A549 (cell line): ENCODE data around the gene TTC34. TPM values are rescaled to one million over a fixed set of nuclear protein-coding genes. Genes with fewer than 3 reads are reported as not detected.

Experiments used
- ATAC-seq, 2 experiments: fragments of 200-7000 bp in 1 of 2; fragments of >200 bp in 1 of 2; cut with Nextera tagmentation in 1 of 2; cut with Tn5 transposase in 1 of 2; 3 replicates each; pipeline versions ENCODE4 v1.8.0 to v1.9.1; 2018 to 2020; ENCODE audit warnings: mild to moderate bottlenecking in 1 of 2, moderate library complexity in 1 of 2
- CTCF ChIA-PET: fragments of 300-600 bp; sonication (Branson Sonifier 250); formaldehyde crosslinking; extraction: SDS; loops from one replicate; lab custom pipeline; 2021; ENCODE audit warnings: antibody characterized with exemption, inconsistent platforms; lab: Yijun Ruan, JAX
- POLR2A ChIA-PET: fragments of 350-600 bp; formaldehyde crosslinking; extraction: SDS; loops from one replicate; lab custom pipeline; 2021; ENCODE audit warnings: antibody characterized with exemption, inconsistent platforms; lab: Yijun Ruan, JAX
- DNase-seq, 2 experiments: peaks; one replicate each; pipeline versions ENCODE4 v3.0.0 to v3.0.0-alpha.2; 2011 to 2016; ENCODE audit warnings: low read depth in 1 of 2, low spot score in 1 of 2
- FAIRE-seq: peaks from 2 replicates; lab custom pipeline; 2011; peaks lifted over from hg19 to GRCh38; lab: Jason Lieb, UNC
- H3K27ac ChIP-seq, 2 experiments: fragments of >200 bp; sonication (Bioruptor Twin); formaldehyde crosslinking; 3 replicates each; pipeline ENCODE4 v1.5.1; 2016 to 2017
- H3K4me1 ChIP-seq: fragments of >200 bp; sonication (Bioruptor Twin); formaldehyde crosslinking; 3 replicates; pipeline ENCODE4 v1.6.1; 2016
- H3K4me2 ChIP-seq: fragments of >200 bp; sonication (Bioruptor Twin); formaldehyde crosslinking; 3 replicates; pipeline ENCODE4 v1.6.1; 2016
- H3K4me3 ChIP-seq: fragments of >200 bp; sonication (Bioruptor Twin); formaldehyde crosslinking; 3 replicates; pipeline ENCODE4 v1.5.1; 2016
- H3K9me3 ChIP-seq: fragments of >200 bp; sonication (Bioruptor Twin); formaldehyde crosslinking; 3 replicates; pipeline ENCODE4 v1.6.1; 2016
- BHLHE40 ChIP-seq: IDR thresholded peaks from 2 replicates; pipeline ENCODE4 v1.6.1; 2012; ENCODE audit warnings: low read depth, low read length, inconsistent platforms
- CBX2 ChIP-seq: fragments of 200-600 bp; sonication (generic); IDR thresholded peaks from 2 replicates; pipeline ENCODE4 v1.6.1; 2016; ENCODE audit warnings: low read depth, mild to moderate bottlenecking, borderline replicate concordance
- CBX8 ChIP-seq: fragments of 200-600 bp; sonication (generic); IDR thresholded peaks from 2 replicates; pipeline ENCODE4 v1.6.1; 2016
- CEBPB ChIP-seq, 2 experiments: fragments of >200 bp in 1 of 2; sonication (Bioruptor Twin) in 1 of 2; formaldehyde crosslinking in 1 of 2; IDR thresholded peaks; 2 replicates each; pipeline ENCODE4 v1.6.1; 2012 to 2016
- CHD2 ChIP-seq: fragments of 150-350 bp; IDR thresholded peaks from 2 replicates; pipeline ENCODE4 v1.6.1; 2014; ENCODE audit warnings: low read length; ENCODE audit not compliant: partially characterized antibody
- EHMT2 ChIP-seq: fragments of 200-600 bp; sonication (generic); IDR thresholded peaks from 2 replicates; pipeline ENCODE4 v1.6.1; 2016; ENCODE audit warnings: antibody characterized with exemption, low read depth, mild to moderate bottlenecking, moderate library complexity
- EP300 ChIP-seq, 2 experiments: fragments of >200 bp; sonication (Bioruptor Twin); formaldehyde crosslinking; IDR thresholded peaks; 2 replicates in 1 of 2; 3 replicates in 1 of 2; pipeline ENCODE4 v1.6.1; 2016 to 2017
- ESRRA ChIP-seq: fragments of 150-350 bp; IDR thresholded peaks from 2 replicates; pipeline ENCODE4 v1.6.1; 2014; ENCODE audit warnings: mild to moderate bottlenecking, low read length, borderline replicate concordance
- FOSB ChIP-seq: fragments of 250-450 bp; sonication (Bioruptor Pico); IDR thresholded peaks from 2 replicates; pipeline ENCODE4 v1.5.0; 2020; ENCODE audit warnings: mild to moderate bottlenecking, moderate library complexity
- FOXS1 ChIP-seq: fragments of 250-450 bp; sonication (Bioruptor Pico); IDR thresholded peaks from 2 replicates; pipeline ENCODE4 v1.5.0; 2020; ENCODE audit warnings: mild to moderate bottlenecking, moderate library complexity
- HEYL ChIP-seq: fragments of 250-450 bp; sonication (Bioruptor Pico); IDR thresholded peaks from 2 replicates; pipeline ENCODE4 v1.8.0; 2021; ENCODE audit warnings: mild to moderate bottlenecking, moderate library complexity
- HOXB13 ChIP-seq: fragments of 250-450 bp; sonication (Bioruptor Pico); IDR thresholded peaks from 2 replicates; pipeline ENCODE4 v1.5.0; 2020; ENCODE audit warnings: low read depth, mild to moderate bottlenecking, moderate library complexity
- NPAS2 ChIP-seq: fragments of 250-450 bp; sonication (Bioruptor Pico); IDR thresholded peaks from 2 replicates; pipeline ENCODE4 v1.8.0; 2022; ENCODE audit warnings: mild to moderate bottlenecking, moderate library complexity, borderline replicate concordance
- NR3C1 ChIP-seq: fragments of >200 bp; sonication (Bioruptor Twin); formaldehyde crosslinking; IDR thresholded peaks from 3 replicates; pipeline ENCODE4 v1.6.1; 2017
- POLR2A ChIP-seq: IDR thresholded peaks from 2 replicates; pipeline ENCODE4 v1.6.1; 2012; ENCODE audit warnings: mild to moderate bottlenecking, low read length
- POLR2AphosphoS2 ChIP-seq: conservative IDR thresholded peaks from 2 replicates; pipeline ENCODE4 v1.6.1; 2012; ENCODE audit warnings: low read length, improper control_type of control experiment, inconsistent platforms
- RARB ChIP-seq: fragments of 250-450 bp; sonication (Bioruptor Pico); IDR thresholded peaks from 2 replicates; pipeline ENCODE4 v1.8.0; 2021; ENCODE audit warnings: mild to moderate bottlenecking, moderate library complexity
- RCOR1 ChIP-seq: fragments of 150-350 bp; IDR thresholded peaks from 2 replicates; pipeline ENCODE4 v1.6.1; 2014; ENCODE audit warnings: antibody characterized with exemption, low read length, low read depth
- RFX5 ChIP-seq: fragments of 450-650 bp; IDR thresholded peaks from 2 replicates; pipeline ENCODE4 v1.7.1; 2014; ENCODE audit warnings: antibody characterized with exemption, mild to moderate bottlenecking, moderate library complexity
- RNF2 ChIP-seq: fragments of 200-600 bp; sonication (generic); IDR thresholded peaks from 2 replicates; pipeline ENCODE4 v1.6.1; 2016; ENCODE audit warnings: low read depth, mild to moderate bottlenecking, antibody characterized with exemption, moderate library complexity, borderline replicate concordance
- ZC3H11A ChIP-seq: fragments of 450-650 bp; IDR thresholded peaks from 2 replicates; pipeline ENCODE4 v1.6.1; 2014; ENCODE audit warnings: antibody characterized with exemption, mild to moderate bottlenecking
- ZSCAN20 ChIP-seq: fragments of 250-450 bp; sonication (Bioruptor Pico); IDR thresholded peaks from 2 replicates; pipeline ENCODE4 v1.8.0; 2022; ENCODE audit warnings: mild to moderate bottlenecking, moderate library complexity
- WGBS: methylation state at CpG from one replicate; pipeline ENCODE4 v1.1.6; 2017; ENCODE audit errors: missing lambda C conversion rate; 5-methylcytosine and 5-hydroxymethylcytosine counted together
- polyA plus RNA-seq, 4 experiments: library from polyadenylated mRNA; depleted of rRNA in 3 of 4; stranded (reverse); fragments of >200 nt; fragmentation: RNase III in 1 of 4; extraction: RNeasy Plus Mini Kit Qiagen cat#74134 plus additional on column Dnase treatment in 1 of 4; gene quantifications; 2 replicates in 3 of 4; 3 replicates in 1 of 4; pipeline ENCODE4 v1.2.3, GENCODE V29; 2011 to 2017
- TF ChIP-seq, protein P1 (sequence below): IDR thresholded peaks from 2 replicates; pipeline ENCODE4 v1.6.1; 2012
- TF ChIP-seq, protein P2 (sequence below): IDR thresholded peaks from 2 replicates; pipeline ENCODE4 v1.6.1; 2012; ENCODE audit warnings: low read depth, borderline replicate concordance
- TF ChIP-seq, protein P3 (sequence below): fragments of 200-600 bp; sonication (generic); IDR thresholded peaks from 2 replicates; pipeline ENCODE4 v1.6.1; 2016; ENCODE audit warnings: antibody characterized with exemption, mild to moderate bottlenecking, moderate library complexity
- TF ChIP-seq, protein P4 (sequence below): fragments of >200 bp; sonication (Bioruptor Twin); formaldehyde crosslinking; IDR thresholded peaks from 3 replicates; pipeline ENCODE4 v1.5.1; 2016

The TTC34 gene
- polyA plus RNA-seq, 2 of the 4 experiments (the other 2 are of a cell fraction) = 0.04 to 0.05 TPM

DNA sequence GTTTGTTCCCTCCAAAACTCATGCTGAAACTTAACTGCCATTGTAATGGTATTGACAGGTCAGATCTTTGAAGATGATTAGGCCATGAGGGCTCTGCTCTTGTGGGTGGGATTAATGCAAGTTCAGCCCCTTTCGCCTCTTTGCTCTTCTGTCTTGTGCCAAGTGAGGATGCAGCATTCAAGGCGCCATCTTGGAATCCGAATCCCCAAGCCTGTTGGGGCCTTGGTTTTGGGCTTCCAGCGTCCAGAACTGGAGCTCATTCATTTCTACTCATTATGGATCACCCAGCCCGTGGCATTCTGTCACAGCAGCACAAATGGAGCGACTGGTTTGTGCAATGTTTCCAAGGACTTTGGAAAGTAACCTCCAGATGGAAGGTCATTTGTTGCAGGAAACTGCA is 5.6 kb downstream of the TTC34 start:
- no peak for DNase-seq
- POLR2A ChIA-PET = no interaction called here
- WGBS = 15% methylated on average over 6 of the region's 6 CpGs
- no peak for FAIRE-seq
- Histone ChIP-seq H3K9me3 (peaks cover 5% of the 10 kb centered on the region; the same call in 2 of the 3 replicates), H3K4me3 (no peak overlapping the region), H3K4me1 (no peaks in the 10 kb centered on the region), H3K4me2 (no peak overlapping the region), H3K27ac (no peak overlapping the region)
- CTCF ChIA-PET = interaction anchor here (1.4 kb wide), 1 partner anchor 10 kb away, joined by 3 read pairs; no protein-coding TSS in a partner anchor
- ATAC-seq = no peak
- TF ChIP-seq FOSB (CRISPR knock-in tag) (no peak), CHD2 (no peak), RARB (no peak), EP300 (IDR thresholded peaks at IDR 0.05) (no peak), RNF2 (no peak), FOXS1 (CRISPR knock-in tag) (no peak), POLR2AphosphoS2 (no peak), BHLHE40 (no peak), NPAS2 (no peak), RCOR1 (no peak), CBX2 (no peak), ZSCAN20 (CRISPR knock-in tag) (no peak)
- TF ChIP-seq, protein P1, sequence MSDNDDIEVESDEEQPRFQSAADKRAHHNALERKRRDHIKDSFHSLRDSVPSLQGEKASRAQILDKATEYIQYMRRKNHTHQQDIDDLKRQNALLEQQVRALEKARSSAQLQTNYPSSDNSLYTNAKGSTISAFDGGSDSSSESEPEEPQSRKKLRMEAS = no peak
- TF ChIP-seq, protein P2, sequence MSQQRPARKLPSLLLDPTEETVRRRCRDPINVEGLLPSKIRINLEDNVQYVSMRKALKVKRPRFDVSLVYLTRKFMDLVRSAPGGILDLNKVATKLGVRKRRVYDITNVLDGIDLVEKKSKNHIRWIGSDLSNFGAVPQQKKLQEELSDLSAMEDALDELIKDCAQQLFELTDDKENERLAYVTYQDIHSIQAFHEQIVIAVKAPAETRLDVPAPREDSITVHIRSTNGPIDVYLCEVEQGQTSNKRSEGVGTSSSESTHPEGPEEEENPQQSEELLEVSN = no peak

DNA sequence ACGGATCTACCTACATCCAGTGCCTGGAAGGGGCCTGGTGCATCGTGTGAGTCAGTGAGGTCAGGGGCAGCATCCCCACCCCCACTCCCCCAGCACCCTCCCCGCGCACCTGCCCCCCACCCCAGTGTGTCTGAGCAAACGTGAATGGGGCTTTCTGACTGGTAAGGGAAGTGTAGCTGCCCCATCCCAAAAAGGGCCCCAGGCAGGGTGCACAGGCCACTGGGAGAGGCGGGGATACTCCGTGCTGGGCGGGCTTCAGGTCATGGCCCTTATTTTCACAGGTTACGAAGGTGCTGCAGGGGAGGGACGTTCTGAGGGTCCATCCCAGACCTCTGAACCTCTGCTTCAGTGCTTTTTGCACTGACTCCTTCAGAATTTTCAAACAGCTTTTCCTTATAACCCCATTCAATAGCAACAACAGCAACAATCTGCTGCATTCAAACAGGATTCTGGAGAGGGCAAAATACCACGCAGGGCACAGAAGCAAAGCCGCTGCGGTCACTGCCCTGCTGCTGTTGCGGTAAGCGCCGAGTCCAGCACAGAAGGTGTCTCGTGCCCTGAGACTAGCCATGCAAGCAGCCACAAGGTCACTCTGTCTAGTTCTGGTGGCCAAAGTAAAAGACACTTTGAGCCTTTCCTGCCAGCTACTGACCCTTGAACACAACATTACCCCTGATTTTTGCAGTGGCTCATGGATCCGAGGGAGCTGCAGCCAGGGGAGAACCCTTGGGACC is 10.3 kb downstream of the TTC34 start:
- Histone ChIP-seq H3K4me1 (no peaks in the 10 kb centered on the region), H3K4me3 (no peak overlapping the region), H3K27ac (no peak overlapping the region), H3K9me3 (peaks cover 5% of the 10 kb centered on the region; the same call in 2 of the 3 replicates), H3K4me2 (no peak overlapping the region)
- WGBS = 56% methylated on average over 9 of the region's 18 CpGs
- TF ChIP-seq HEYL (no peak), CBX2 (no peak), BHLHE40 (no peak), NR3C1 (no peak), ZC3H11A (no peak), CBX8 (no peak), RCOR1 (no peak), ESRRA (no peak), RFX5 (no peak), HOXB13 (CRISPR knock-in tag) (no peak), RARB (no peak), CEBPB (IDR thresholded peaks at IDR 0.05) (no peak), POLR2A (no peak), EHMT2 (no peak)
- TF ChIP-seq, protein P3, sequence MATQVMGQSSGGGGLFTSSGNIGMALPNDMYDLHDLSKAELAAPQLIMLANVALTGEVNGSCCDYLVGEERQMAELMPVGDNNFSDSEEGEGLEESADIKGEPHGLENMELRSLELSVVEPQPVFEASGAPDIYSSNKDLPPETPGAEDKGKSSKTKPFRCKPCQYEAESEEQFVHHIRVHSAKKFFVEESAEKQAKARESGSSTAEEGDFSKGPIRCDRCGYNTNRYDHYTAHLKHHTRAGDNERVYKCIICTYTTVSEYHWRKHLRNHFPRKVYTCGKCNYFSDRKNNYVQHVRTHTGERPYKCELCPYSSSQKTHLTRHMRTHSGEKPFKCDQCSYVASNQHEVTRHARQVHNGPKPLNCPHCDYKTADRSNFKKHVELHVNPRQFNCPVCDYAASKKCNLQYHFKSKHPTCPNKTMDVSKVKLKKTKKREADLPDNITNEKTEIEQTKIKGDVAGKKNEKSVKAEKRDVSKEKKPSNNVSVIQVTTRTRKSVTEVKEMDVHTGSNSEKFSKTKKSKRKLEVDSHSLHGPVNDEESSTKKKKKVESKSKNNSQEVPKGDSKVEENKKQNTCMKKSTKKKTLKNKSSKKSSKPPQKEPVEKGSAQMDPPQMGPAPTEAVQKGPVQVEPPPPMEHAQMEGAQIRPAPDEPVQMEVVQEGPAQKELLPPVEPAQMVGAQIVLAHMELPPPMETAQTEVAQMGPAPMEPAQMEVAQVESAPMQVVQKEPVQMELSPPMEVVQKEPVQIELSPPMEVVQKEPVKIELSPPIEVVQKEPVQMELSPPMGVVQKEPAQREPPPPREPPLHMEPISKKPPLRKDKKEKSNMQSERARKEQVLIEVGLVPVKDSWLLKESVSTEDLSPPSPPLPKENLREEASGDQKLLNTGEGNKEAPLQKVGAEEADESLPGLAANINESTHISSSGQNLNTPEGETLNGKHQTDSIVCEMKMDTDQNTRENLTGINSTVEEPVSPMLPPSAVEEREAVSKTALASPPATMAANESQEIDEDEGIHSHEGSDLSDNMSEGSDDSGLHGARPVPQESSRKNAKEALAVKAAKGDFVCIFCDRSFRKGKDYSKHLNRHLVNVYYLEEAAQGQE = no peak
- TF ChIP-seq, protein P4, sequence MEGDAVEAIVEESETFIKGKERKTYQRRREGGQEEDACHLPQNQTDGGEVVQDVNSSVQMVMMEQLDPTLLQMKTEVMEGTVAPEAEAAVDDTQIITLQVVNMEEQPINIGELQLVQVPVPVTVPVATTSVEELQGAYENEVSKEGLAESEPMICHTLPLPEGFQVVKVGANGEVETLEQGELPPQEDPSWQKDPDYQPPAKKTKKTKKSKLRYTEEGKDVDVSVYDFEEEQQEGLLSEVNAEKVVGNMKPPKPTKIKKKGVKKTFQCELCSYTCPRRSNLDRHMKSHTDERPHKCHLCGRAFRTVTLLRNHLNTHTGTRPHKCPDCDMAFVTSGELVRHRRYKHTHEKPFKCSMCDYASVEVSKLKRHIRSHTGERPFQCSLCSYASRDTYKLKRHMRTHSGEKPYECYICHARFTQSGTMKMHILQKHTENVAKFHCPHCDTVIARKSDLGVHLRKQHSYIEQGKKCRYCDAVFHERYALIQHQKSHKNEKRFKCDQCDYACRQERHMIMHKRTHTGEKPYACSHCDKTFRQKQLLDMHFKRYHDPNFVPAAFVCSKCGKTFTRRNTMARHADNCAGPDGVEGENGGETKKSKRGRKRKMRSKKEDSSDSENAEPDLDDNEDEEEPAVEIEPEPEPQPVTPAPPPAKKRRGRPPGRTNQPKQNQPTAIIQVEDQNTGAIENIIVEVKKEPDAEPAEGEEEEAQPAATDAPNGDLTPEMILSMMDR = no peak
- TF ChIP-seq, protein P1 = no peak
- DNase-seq = no peak
- ChIA-PET CTCF (no interaction called here), POLR2A (no interaction called here)
- FAIRE-seq = no peak
- no peak for ATAC-seq
